ENCODE measurements around the gene HEMGN.

GRCh38 chr9:97940741-97941140 lies 2.8 kb upstream of the HEMGN start:
- TF ChIP-seq CTCF (conservative IDR thresholded peaks at IDR 0.05) (no peak), EZH2 (IDR thresholded peaks at IDR 0.05; ENCODE audit: low read depth) (no peak)

Data from PC-9 (cell line).